WTC11 (cell line): ENCODE measurements around the gene TPGS2. TPM values are rescaled to one million over a fixed set of nuclear protein-coding genes. Genes with fewer than 3 reads are reported as not detected.

ENCODE experiments used
- ATAC-seq: fragments of 200-7000 bp; cut with Tn5 transposase; 2 replicates; pipeline ENCODE4 v1.10.0; 2021; ENCODE audit warnings: mild to moderate bottlenecking, moderate library complexity
- CTCF ChIA-PET: fragments of 300-600 bp; sonication (Branson Sonifier 250); formaldehyde crosslinking; loops from one replicate; lab custom pipeline; 2021; ENCODE audit warnings: antibody characterized with exemption; lab: Charles Lee
- POLR2A ChIA-PET: fragments of 350-600 bp; sonication (Branson Sonifier 250); formaldehyde crosslinking; loops from one replicate; lab custom pipeline; 2021; ENCODE audit warnings: antibody characterized with exemption; lab: Charles Lee
- DNase-seq: peaks from one replicate; pipeline ENCODE4 v3.0.0; 2021; ENCODE audit warnings: low spot score
- H3K27ac Mint-ChIP-seq: 2 replicates; pipeline ENCODE4 v1.8.0; 2021; ENCODE audit warnings: mixed read lengths
- H3K27me3 Mint-ChIP-seq: 2 replicates; pipeline ENCODE4 v1.8.0; 2021; ENCODE audit warnings: low read depth, mild to moderate bottlenecking, moderate library complexity, mixed read lengths
- H3K36me3 Mint-ChIP-seq: 2 replicates; pipeline ENCODE4 v1.8.0; 2021; ENCODE audit warnings: mixed read lengths
- H3K4me1 Mint-ChIP-seq: 2 replicates; pipeline ENCODE4 v1.8.0; 2022; ENCODE audit warnings: mixed read lengths
- H3K4me3 Mint-ChIP-seq: 2 replicates; pipeline ENCODE4 v1.8.0; 2021; ENCODE audit warnings: mild to moderate bottlenecking, moderate library complexity, mixed read lengths
- H3K9me3 Mint-ChIP-seq: 2 replicates; pipeline ENCODE4 v1.8.0; 2021; ENCODE audit warnings: mixed read lengths
- ATF1 ChIP-seq: sonication (generic); formaldehyde crosslinking; IDR thresholded peaks from 2 replicates; pipeline ENCODE4 v1.8.1; 2023; ENCODE audit warnings: mild to moderate bottlenecking, moderate library complexity, missing genetic modification reagents
- CBFB ChIP-seq: sonication (generic); formaldehyde crosslinking; IDR thresholded peaks from 2 replicates; pipeline ENCODE4 v1.8.1; 2022; ENCODE audit warnings: mild to moderate bottlenecking, low read depth, missing genetic modification reagents
- CDX4 ChIP-seq: fragments of 250-450 bp; sonication (Bioruptor Pico); IDR thresholded peaks from 2 replicates; pipeline ENCODE4 v1.9.0; 2021; ENCODE audit warnings: moderate library complexity, mild to moderate bottlenecking, inconsistent platforms, borderline replicate concordance
- CREM ChIP-seq: sonication (generic); formaldehyde crosslinking; IDR thresholded peaks from 2 replicates; pipeline ENCODE4 v1.8.1; 2022; ENCODE audit warnings: mild to moderate bottlenecking, missing genetic modification reagents, moderate library complexity
- ERG ChIP-seq: fragments of 250-450 bp; sonication (Bioruptor Pico); IDR thresholded peaks from 2 replicates; pipeline ENCODE4 v1.8.0; 2021; ENCODE audit warnings: mild to moderate bottlenecking
- ETV6 ChIP-seq: sonication (generic); formaldehyde crosslinking; IDR thresholded peaks from 2 replicates; pipeline ENCODE4 v1.8.1; 2022; ENCODE audit warnings: mild to moderate bottlenecking, missing genetic modification reagents
- FOXJ3 ChIP-seq: sonication (generic); formaldehyde crosslinking; IDR thresholded peaks from 2 replicates; pipeline ENCODE4 v1.9.0; 2021; ENCODE audit warnings: missing genetic modification reagents, mild to moderate bottlenecking, borderline replicate concordance
- FOXK1 ChIP-seq: sonication (generic); formaldehyde crosslinking; IDR thresholded peaks from 2 replicates; pipeline ENCODE4 v1.8.0; 2022; ENCODE audit warnings: mild to moderate bottlenecking, moderate library complexity, missing genetic modification reagents
- FOXP1 ChIP-seq: sonication (generic); formaldehyde crosslinking; IDR thresholded peaks from 2 replicates; pipeline ENCODE4 v1.8.0; 2022; ENCODE audit warnings: missing genetic modification reagents, mild to moderate bottlenecking, moderate library complexity, borderline replicate concordance
- GRHL2 ChIP-seq: fragments of 250-450 bp; sonication (Bioruptor Pico); IDR thresholded peaks from 2 replicates; pipeline ENCODE4 v1.8.0; 2022; ENCODE audit warnings: mild to moderate bottlenecking, moderate library complexity; ENCODE audit not compliant: insufficient replicate concordance, severe bottlenecking
- MAX ChIP-seq: sonication (generic); formaldehyde crosslinking; IDR thresholded peaks from 2 replicates; pipeline ENCODE4 v1.8.0; 2022; ENCODE audit warnings: mild to moderate bottlenecking, missing genetic modification reagents
- MLX ChIP-seq: sonication (generic); formaldehyde crosslinking; IDR thresholded peaks from 2 replicates; pipeline ENCODE4 v1.8.1; 2023; ENCODE audit warnings: mild to moderate bottlenecking, missing genetic modification reagents, moderate library complexity
- MYBL2 ChIP-seq: sonication (generic); formaldehyde crosslinking; IDR thresholded peaks from 2 replicates; pipeline ENCODE4 v1.8.1; 2023; ENCODE audit warnings: mild to moderate bottlenecking, moderate library complexity, missing genetic modification reagents
- OVOL2 ChIP-seq: fragments of 250-450 bp; sonication (Bioruptor Pico); IDR thresholded peaks from 2 replicates; pipeline ENCODE4 v1.9.0; 2021; ENCODE audit warnings: mild to moderate bottlenecking, borderline replicate concordance
- PRDM15 ChIP-seq: sonication (generic); formaldehyde crosslinking; IDR thresholded peaks from 2 replicates; pipeline ENCODE4 v1.8.0; 2022; ENCODE audit warnings: missing genetic modification reagents
- SOX15 ChIP-seq: fragments of 250-450 bp; sonication (Bioruptor Pico); IDR thresholded peaks from 2 replicates; pipeline ENCODE4 v1.9.0; 2021; ENCODE audit warnings: mild to moderate bottlenecking
- STAT6 ChIP-seq: sonication (generic); formaldehyde crosslinking; conservative IDR thresholded peaks from 2 replicates; pipeline ENCODE4 v1.8.1; 2023; ENCODE audit warnings: mild to moderate bottlenecking, low read depth, missing genetic modification reagents, moderate library complexity
- TEAD1 ChIP-seq: sonication (generic); formaldehyde crosslinking; IDR thresholded peaks from 2 replicates; pipeline ENCODE4 v1.8.0; 2022; ENCODE audit warnings: mild to moderate bottlenecking, missing genetic modification reagents
- TP53 ChIP-seq: sonication (generic); formaldehyde crosslinking; IDR thresholded peaks from 2 replicates; pipeline ENCODE4 v1.8.1; 2023; ENCODE audit warnings: mild to moderate bottlenecking, missing genetic modification reagents
- ZBTB21 ChIP-seq: sonication (generic); formaldehyde crosslinking; IDR thresholded peaks from 2 replicates; pipeline ENCODE4 v1.8.1; 2023; ENCODE audit warnings: mild to moderate bottlenecking, missing genetic modification reagents, borderline replicate concordance
- ZNF263 ChIP-seq: sonication (generic); formaldehyde crosslinking; IDR thresholded peaks from 2 replicates; pipeline ENCODE4 v1.8.1; 2022; ENCODE audit warnings: low read depth, mild to moderate bottlenecking, moderate library complexity, missing genetic modification reagents
- ZNF396 ChIP-seq: fragments of 250-450 bp; sonication (Bioruptor Pico); IDR thresholded peaks from 2 replicates; pipeline ENCODE4 v1.8.0; 2021; ENCODE audit warnings: mild to moderate bottlenecking, moderate library complexity, borderline replicate concordance
- total RNA-seq: library from RNA; stranded (reverse); gene quantifications from 3 replicates; pipeline ENCODE4 v1.2.3, GENCODE V29; 2021

Gene TPGS2
- total RNA-seq, 1 experiment from 2014 or later, result 96.9 TPM

- POLR2A ChIA-PET, result no interaction called here
- Mint-ChIP-seq H3K27ac (no peak overlapping the region), H3K4me1 (no peaks in the 10 kb centered on the region; the same call in 1 of the 2 replicates), H3K27me3 (no peaks in the 10 kb centered on the region), H3K4me3 (no peak overlapping the region)
- ATAC-seq (no peak), DNase-seq (no peak)
- TF ChIP-seq ZNF263 (CRISPR knock-in tag) (no peak), ZNF396 (CRISPR knock-in tag) (no peak), FOXP1 (no peak), FOXK1 (CRISPR knock-in tag) (no peak)
- TF ChIP-seq, all 79 proteins: peak for 0
- CTCF ChIA-PET, result interaction anchor here (1.0 kb wide), 1 partner anchor 8 kb away, joined by 3 read pairs; no protein-coding TSS in a partner anchor
- peaks cover 36% of the 10 kb centered on the region for H3K36me3 Mint-ChIP-seq
- no peaks in the 10 kb centered on the region for H3K9me3 Mint-ChIP-seq
Observed at GRCh38 chr18:36813101-36813775, 15.6 kb downstream of the TPGS2 start.

GRCh38 chr18:36812678-36813077 lies 16.1 kb downstream of the TPGS2 start:
- Mint-ChIP-seq H3K9me3 (no peaks in the 10 kb centered on the region), H3K36me3 (peaks cover 36% of the 10 kb centered on the region), H3K4me1 (no peaks in the 10 kb centered on the region; the same call in 1 of the 2 replicates), H3K27me3 (no peaks in the 10 kb centered on the region), H3K4me3 (no peak overlapping the region), H3K27ac (no peak overlapping the region)
- ChIA-PET POLR2A (no interaction called here), CTCF (interaction anchor here (1.0 kb wide), 2 partner anchors 9 to 17 kb away, joined by 3 read pairs; no protein-coding TSS in a partner anchor)
- DNase-seq, result no peak
- TF ChIP-seq ERG (CRISPR knock-in tag) (no peak), CREM (no peak), TP53 (no peak), ETV6 (CRISPR knock-in tag) (no peak), MLX (no peak)
- ATAC-seq, result no peak

- no peaks in the 10 kb centered on the region; the same call in 1 of the 2 replicates for H3K4me1 Mint-ChIP-seq
- H3K9me3 Mint-ChIP-seq, result no peaks in the 10 kb centered on the region
- H3K27me3 Mint-ChIP-seq, result no peaks in the 10 kb centered on the region
- no peak overlapping the region for H3K27ac Mint-ChIP-seq
- no peak for ATAC-seq
- no peak for DNase-seq
- CTCF ChIA-PET, result interaction anchor here (1.0 kb wide), 1 partner anchor 18 kb away, joined by 3 read pairs; no protein-coding TSS in a partner anchor
- no peak overlapping the region for H3K4me3 Mint-ChIP-seq
- H3K36me3 Mint-ChIP-seq, result peaks cover 37% of the 10 kb centered on the region
- POLR2A ChIA-PET, result no interaction called here
- TF ChIP-seq ATF1 (CRISPR knock-in tag) (no peak), CBFB (no peak), ZBTB21 (CRISPR knock-in tag) (no peak), TEAD1 (CRISPR knock-in tag) (no peak), MAX (no peak), PRDM15 (CRISPR knock-in tag) (no peak), OVOL2 (CRISPR knock-in tag) (no peak), GRHL2 (no peak), MLX (no peak), STAT6 (CRISPR knock-in tag) (no peak), SOX15 (CRISPR knock-in tag) (no peak), CDX4 (CRISPR knock-in tag) (no peak), MYBL2 (CRISPR knock-in tag) (no peak), FOXJ3 (CRISPR knock-in tag) (no peak)
Observed at GRCh38 chr18:36811955-36812354, 16.8 kb downstream of the TPGS2 start.
